Neural crest cell (in vitro differentiated cells): ENCODE measurements around the gene DAPK2. TPM values are rescaled to one million over a fixed set of nuclear protein-coding genes. Genes with fewer than 3 reads are reported as not detected.

Source experiments
- DNase-seq: peaks from one replicate; pipeline ENCODE4 v3.0.0; 2021; ENCODE audit warnings: low read depth, mixed read lengths, low spot score
- H3K27ac Mint-ChIP-seq: one replicate; pipeline ENCODE4 v1.8.0; 2021; ENCODE audit warnings: mild to moderate bottlenecking, mixed read lengths; ENCODE audit not compliant: unreplicated experiment
- H3K27me3 Mint-ChIP-seq: 2 replicates; pipeline ENCODE4 v1.8.0; 2021; ENCODE audit warnings: low read depth, mild to moderate bottlenecking, mixed read lengths
- H3K36me3 Mint-ChIP-seq: 2 replicates; pipeline ENCODE4 v1.8.0; 2021; ENCODE audit warnings: low read depth, mild to moderate bottlenecking, mixed read lengths
- H3K4me1 Mint-ChIP-seq: 2 replicates; pipeline ENCODE4 v1.8.0; 2021; ENCODE audit warnings: mixed read lengths
- H3K4me3 Mint-ChIP-seq: one replicate; pipeline ENCODE4 v1.8.0; 2021; ENCODE audit warnings: mild to moderate bottlenecking, mixed read lengths
- H3K9me3 Mint-ChIP-seq: 2 replicates; pipeline ENCODE4 v1.8.0; 2021; ENCODE audit warnings: mixed read lengths
- CTCF ChIP-seq: fragments of 200-600 bp; sonication (generic); conservative IDR thresholded peaks from 2 replicates; pipeline ENCODE4 v1.5.0; 2021; ENCODE audit warnings: antibody characterized with exemption, mild to moderate bottlenecking
- total RNA-seq: library from RNA; stranded (reverse); gene quantifications from 2 replicates; pipeline ENCODE4 v1.2.1, GENCODE V29; 2021

The DAPK2 gene
- total RNA-seq, 1 donor from 2014 or later = 8.5 TPM

GRCh38 chr15:63879211-63879610 lies 167.1 kb downstream of the DAPK2 start:
- DNase-seq = no peak

GRCh38 chr15:63877713-63878271 lies 168.5 kb downstream of the DAPK2 start:
- DNase-seq = no peak
- no peak for TF ChIP-seq CTCF
- no peaks in the 10 kb centered on the region for H3K9me3 Mint-ChIP-seq
- no peak overlapping the region for H3K27ac Mint-ChIP-seq
- no peaks in the 10 kb centered on the region for H3K36me3 Mint-ChIP-seq
- H3K4me1 Mint-ChIP-seq = peaks cover 12% of the 10 kb centered on the region
- no peaks in the 10 kb centered on the region for H3K27me3 Mint-ChIP-seq
- H3K4me3 Mint-ChIP-seq = no peak overlapping the region

More at GRCh38 chr15:63879211-63879610, 167.1 kb downstream of the DAPK2 start:
- no peak overlapping the region for H3K4me3 Mint-ChIP-seq
- H3K27ac Mint-ChIP-seq = peak overlapping the region; percentile 13
- no peaks in the 10 kb centered on the region for H3K27me3 Mint-ChIP-seq
- no peaks in the 10 kb centered on the region for H3K9me3 Mint-ChIP-seq
- no peaks in the 10 kb centered on the region for H3K36me3 Mint-ChIP-seq
- peaks cover 12% of the 10 kb centered on the region for H3K4me1 Mint-ChIP-seq
- TF ChIP-seq CTCF = no peak

GRCh38 chr15:63876085-63876662 lies 170.1 kb downstream of the DAPK2 start:
- peaks cover 12% of the 10 kb centered on the region for H3K4me1 Mint-ChIP-seq
- no peak overlapping the region for H3K27ac Mint-ChIP-seq
- no peak for DNase-seq
- no peak overlapping the region for H3K4me3 Mint-ChIP-seq
- no peaks in the 10 kb centered on the region for H3K9me3 Mint-ChIP-seq
- TF ChIP-seq CTCF = no peak
- H3K36me3 Mint-ChIP-seq = no peaks in the 10 kb centered on the region
- H3K27me3 Mint-ChIP-seq = no peaks in the 10 kb centered on the region

GRCh38 chr15:63874616-63875015 lies 171.7 kb downstream of the DAPK2 start:
- Mint-ChIP-seq H3K9me3 (no peaks in the 10 kb centered on the region), H3K27me3 (no peaks in the 10 kb centered on the region), H3K36me3 (no peaks in the 10 kb centered on the region), H3K4me1 (peaks cover 9% of the 10 kb centered on the region), H3K4me3 (no peak overlapping the region), H3K27ac (no peak overlapping the region)
- DNase-seq = no peak
- TF ChIP-seq CTCF = no peak

GRCh38 chr15:63872759-63873510 lies 173.3 kb downstream of the DAPK2 start:
- Mint-ChIP-seq H3K27ac (peak overlapping the region; percentile 39), H3K36me3 (no peaks in the 10 kb centered on the region), H3K4me1 (no peaks in the 10 kb centered on the region), H3K27me3 (no peaks in the 10 kb centered on the region), H3K4me3 (no peak overlapping the region), H3K9me3 (no peaks in the 10 kb centered on the region)
- DNase-seq = no peak
- TF ChIP-seq CTCF = no peak
